Measurements from ENCODE around the gene EPN2. TPM values are rescaled to one million over a fixed set of nuclear protein-coding genes. Genes with fewer than 3 reads are reported as not detected.
"Not testable (repeated sequence)": the region's sequence is repeated elsewhere in the genome, so short reads cannot be mapped to it uniquely, and the experiment has no call there.

EPN2 gene
- total RNA-seq, 1 donor from 2014 or later = 18.3 TPM

DNA sequence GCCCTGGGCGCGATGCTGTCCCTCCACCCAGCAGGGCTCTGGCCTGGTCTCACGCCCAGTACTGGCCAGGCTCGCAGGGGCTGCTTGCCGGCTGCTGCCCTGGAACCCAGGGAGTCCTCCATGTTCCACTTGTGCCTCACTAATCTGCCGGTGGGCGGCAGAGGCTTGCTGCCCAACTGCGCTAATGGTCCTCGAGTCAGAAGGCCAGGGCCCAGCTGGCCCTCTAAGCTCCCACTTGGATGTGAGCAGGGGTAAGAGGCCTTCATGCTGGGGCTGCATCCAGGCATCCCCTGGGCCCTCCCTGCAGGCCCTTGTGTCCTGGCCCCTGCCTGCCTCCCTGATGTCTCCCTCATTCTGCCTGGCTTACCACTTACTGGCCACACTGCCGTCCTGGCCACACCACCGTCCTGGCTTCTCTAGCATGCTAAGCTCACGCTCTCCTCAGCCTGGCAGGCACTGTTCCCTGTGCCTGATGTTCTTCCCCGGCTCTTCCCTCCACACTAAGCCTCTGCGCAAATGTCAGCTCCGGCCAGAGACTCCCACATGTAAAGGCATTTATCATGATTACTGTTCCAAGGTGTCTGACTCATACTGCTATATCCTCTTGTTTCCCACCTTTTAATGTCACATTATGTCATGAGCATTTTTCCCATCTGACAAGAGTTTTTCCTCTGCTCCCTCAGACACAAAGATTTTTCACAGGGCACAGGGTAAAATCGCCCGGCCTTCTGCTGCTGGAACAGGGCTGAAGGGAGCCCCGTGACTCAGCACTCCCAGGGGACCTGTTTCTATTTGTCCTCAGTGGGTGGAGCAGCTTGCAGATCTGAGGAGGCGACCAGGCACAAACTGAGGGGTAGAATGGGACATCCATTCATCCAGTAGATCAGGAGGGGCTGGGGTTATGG lies 109.4 kb downstream of the EPN2 start:
- H3K27me3 ChIP-seq (ENCODE audit: control insufficient read depth in 3 of 3, insufficient read depth in 3 of 3, low read length in 3 of 3) = no peaks in the 10 kb centered on the region
- peak overlapping the region in 2 of 3 donors; percentile 45 to 56 for H3K4me3 ChIP-seq (ENCODE audit: low read length in 3 of 3)
- peak overlapping the region; percentile 60 to 75 (median 65) for H3K9ac ChIP-seq (ENCODE audit: low read depth in 1 of 3, low read length in 3 of 3)
- H3K36me3 ChIP-seq (ENCODE audit: control insufficient read depth in 3 of 3, insufficient read depth in 3 of 3, low read length in 3 of 3) = no peaks in the 10 kb centered on the region
- H3K4me1 ChIP-seq (ENCODE audit: control insufficient read depth in 3 of 3, insufficient read depth in 3 of 3, low read length in 3 of 3) = peaks cover 32 to 46% (median 39%) of the 10 kb centered on the region in 3 donors
- no peaks in the 10 kb centered on the region for H3K9me3 ChIP-seq (ENCODE audit: control insufficient read depth in 3 of 3, low read length in 3 of 3)
- peak overlapping the region; percentile 81 for H3K27ac ChIP-seq (ENCODE audit: low read depth, low read length)

- H3K9me3 ChIP-seq (ENCODE audit: control insufficient read depth in 3 of 3, low read length in 3 of 3) = no peaks in the 10 kb centered on the region
- no peaks in the 10 kb centered on the region for H3K27me3 ChIP-seq (ENCODE audit: control insufficient read depth in 3 of 3, insufficient read depth in 3 of 3, low read length in 3 of 3)
- H3K9ac ChIP-seq (ENCODE audit: low read depth in 1 of 3, low read length in 3 of 3) = peak overlapping the region in 2 of 3 donors; percentile 40 to 60
- peak overlapping the region; percentile 81 for H3K27ac ChIP-seq (ENCODE audit: low read depth, low read length)
- H3K4me3 ChIP-seq (ENCODE audit: low read length in 3 of 3) = peak overlapping the region in 1 of 3 donors; percentile 6
- no peaks in the 10 kb centered on the region for H3K36me3 ChIP-seq (ENCODE audit: control insufficient read depth in 3 of 3, insufficient read depth in 3 of 3, low read length in 3 of 3)
- H3K4me1 ChIP-seq (ENCODE audit: control insufficient read depth in 3 of 3, insufficient read depth in 3 of 3, low read length in 3 of 3) = peaks cover 32 to 38% (median 35%) of the 10 kb centered on the region in 3 donors
Observed at GRCh38 chr17:19347323-19348080, 110.3 kb downstream of the EPN2 start.

DNA sequence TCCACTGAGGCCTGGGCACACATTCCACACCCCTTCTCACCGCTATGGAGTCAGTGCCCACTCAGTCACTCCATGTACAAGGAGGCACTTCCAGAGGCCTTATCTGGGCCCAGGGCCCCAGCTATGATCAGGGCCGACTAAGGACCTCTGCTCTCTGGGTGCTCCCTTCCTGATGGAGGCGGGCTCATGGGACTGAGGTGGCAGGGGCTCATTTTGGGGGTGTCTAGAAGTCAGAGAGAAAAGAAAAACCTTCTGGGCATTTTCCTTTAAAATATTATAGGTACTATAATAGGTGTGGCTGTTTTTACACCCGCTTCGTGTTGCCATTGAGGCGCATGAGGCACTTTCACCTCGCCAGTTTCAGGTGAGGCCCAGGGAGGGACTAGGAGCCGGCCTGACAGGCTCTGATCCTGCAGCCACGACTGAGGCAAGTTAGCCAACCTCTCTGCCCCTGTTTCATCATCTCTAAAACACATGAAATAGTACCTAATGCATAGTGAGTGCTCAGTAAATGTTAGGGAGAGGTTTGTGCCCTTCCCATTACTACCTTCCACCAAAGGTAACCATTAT lies 111.0 kb downstream of the EPN2 start:
- no peaks in the 10 kb centered on the region for H3K36me3 ChIP-seq (ENCODE audit: control insufficient read depth in 3 of 3, insufficient read depth in 3 of 3, low read length in 3 of 3)
- H3K4me1 ChIP-seq (ENCODE audit: control insufficient read depth in 3 of 3, insufficient read depth in 3 of 3, low read length in 3 of 3) = peaks cover 30 to 35% (median 30%) of the 10 kb centered on the region in 3 donors
- H3K9me3 ChIP-seq (ENCODE audit: control insufficient read depth in 3 of 3, low read length in 3 of 3) = no peaks in the 10 kb centered on the region
- peak overlapping the region; percentile 81 for H3K27ac ChIP-seq (ENCODE audit: low read depth, low read length)
- H3K4me3 ChIP-seq (ENCODE audit: low read length in 3 of 3) = no peak overlapping the region
- no peaks in the 10 kb centered on the region for H3K27me3 ChIP-seq (ENCODE audit: control insufficient read depth in 3 of 3, insufficient read depth in 3 of 3, low read length in 3 of 3)
- H3K9ac ChIP-seq (ENCODE audit: low read depth in 1 of 3, low read length in 3 of 3) = peak overlapping the region in 1 of 3 donors; percentile 32

- H3K9ac ChIP-seq (ENCODE audit: low read depth in 1 of 3, low read length in 3 of 3) = no peak overlapping the region
- peaks cover 29 to 33% (median 30%) of the 10 kb centered on the region in 3 donors for H3K4me1 ChIP-seq (ENCODE audit: control insufficient read depth in 3 of 3, insufficient read depth in 3 of 3, low read length in 3 of 3)
- H3K4me3 ChIP-seq (ENCODE audit: low read length in 3 of 3) = no peak overlapping the region
- no peak overlapping the region for H3K27ac ChIP-seq (ENCODE audit: low read depth, low read length)
- no peaks in the 10 kb centered on the region for H3K27me3 ChIP-seq (ENCODE audit: control insufficient read depth in 3 of 3, insufficient read depth in 3 of 3, low read length in 3 of 3)
- H3K36me3 ChIP-seq (ENCODE audit: control insufficient read depth in 3 of 3, insufficient read depth in 3 of 3, low read length in 3 of 3) = no peaks in the 10 kb centered on the region
- H3K9me3 ChIP-seq (ENCODE audit: control insufficient read depth in 3 of 3, low read length in 3 of 3) = no peaks in the 10 kb centered on the region
Observed at GRCh38 chr17:19348806-19349205, 111.6 kb downstream of the EPN2 start.

DNA sequence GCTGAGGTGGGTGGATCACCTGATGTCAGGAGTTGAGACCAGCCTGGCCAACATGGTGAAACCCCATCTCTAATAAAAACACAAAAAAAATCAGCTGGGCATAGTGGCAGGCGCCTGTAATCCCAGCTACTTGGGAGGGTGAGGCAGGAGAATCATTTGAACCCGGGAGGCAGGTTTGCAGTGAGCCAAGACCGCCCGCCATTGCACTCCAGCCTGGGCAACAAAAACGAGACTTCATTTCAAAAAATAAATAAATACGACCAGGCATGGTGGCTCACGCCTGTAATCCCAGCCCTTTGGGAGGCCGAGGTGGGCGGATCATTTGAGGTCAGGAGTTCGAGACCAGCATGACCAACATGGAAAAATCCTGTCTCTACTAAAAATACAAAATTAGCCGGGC lies 116.2 kb downstream of the EPN2 start:
- not testable (repeated sequence) for H3K9me3 ChIP-seq (ENCODE audit: control insufficient read depth in 3 of 3, low read length in 3 of 3); H3K4me1 ChIP-seq (ENCODE audit: control insufficient read depth in 3 of 3, insufficient read depth in 3 of 3, low read length in 3 of 3)

DNA sequence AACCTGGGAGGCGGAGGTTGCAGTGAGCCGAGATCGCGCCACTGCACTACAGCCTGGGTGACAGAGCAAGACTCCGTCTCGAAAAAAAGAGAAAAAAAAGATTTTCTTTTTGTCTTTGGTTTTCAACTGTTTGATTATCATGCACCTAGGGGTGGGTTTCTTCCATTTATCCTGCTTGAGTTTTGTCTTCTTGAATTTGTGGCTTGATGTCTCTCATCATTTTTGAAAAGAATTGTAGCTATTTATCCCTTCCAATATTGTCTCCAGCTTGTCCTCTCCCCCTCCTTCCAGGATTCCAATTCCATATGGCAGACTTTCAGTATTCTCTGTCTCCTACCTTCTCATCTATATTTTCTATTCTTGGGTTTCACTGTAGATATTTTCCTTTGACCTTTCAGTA lies 117.6 kb downstream of the EPN2 start:
- Histone ChIP-seq H3K9ac (ENCODE audit: low read depth in 1 of 3, low read length in 3 of 3) (no peak overlapping the region), H3K9me3 (ENCODE audit: control insufficient read depth in 3 of 3, low read length in 3 of 3) (no peaks in the 10 kb centered on the region), H3K36me3 (ENCODE audit: control insufficient read depth in 3 of 3, insufficient read depth in 3 of 3, low read length in 3 of 3) (peaks cover 0 to 3% (median 3%) of the 10 kb centered on the region in 3 donors), H3K4me1 (ENCODE audit: control insufficient read depth in 3 of 3, insufficient read depth in 3 of 3, low read length in 3 of 3) (no peaks in the 10 kb centered on the region), H3K27me3 (ENCODE audit: control insufficient read depth in 3 of 3, insufficient read depth in 3 of 3, low read length in 3 of 3) (no peaks in the 10 kb centered on the region), H3K4me3 (ENCODE audit: low read length in 3 of 3) (no peak overlapping the region), H3K27ac (ENCODE audit: low read depth, low read length) (no peak overlapping the region)

More for the DNA sequence above, 116.2 kb downstream of the EPN2 start:
- H3K36me3 ChIP-seq (ENCODE audit: control insufficient read depth in 3 of 3, insufficient read depth in 3 of 3, low read length in 3 of 3); H3K27me3 ChIP-seq (ENCODE audit: control insufficient read depth in 3 of 3, insufficient read depth in 3 of 3, low read length in 3 of 3); H3K4me3 ChIP-seq (ENCODE audit: low read length in 3 of 3); H3K27ac ChIP-seq (ENCODE audit: low read depth, low read length); H3K9ac ChIP-seq (ENCODE audit: low read depth in 1 of 3, low read length in 3 of 3): not testable (repeated sequence)

DNA sequence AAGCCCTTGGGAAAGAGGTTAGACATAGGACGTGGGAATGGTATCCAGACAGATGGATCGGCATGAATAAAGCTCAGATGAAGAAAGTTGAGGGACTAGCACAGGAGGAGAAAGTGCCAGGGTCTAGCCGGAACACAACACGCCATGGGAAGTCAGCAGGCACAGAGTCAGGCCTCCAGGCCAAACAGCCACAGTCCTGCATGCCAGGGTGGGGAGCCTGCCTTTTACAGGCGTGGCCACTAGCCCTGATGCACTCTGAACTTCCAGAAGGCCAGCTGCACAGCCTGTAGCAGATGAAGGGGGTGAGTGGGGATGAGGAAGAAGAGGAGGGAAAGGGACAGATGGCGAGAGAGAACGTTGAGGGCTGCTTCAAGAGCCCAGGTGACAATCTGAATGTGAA lies 120.2 kb downstream of the EPN2 start:
- Histone ChIP-seq H3K4me1 (ENCODE audit: control insufficient read depth in 3 of 3, insufficient read depth in 3 of 3, low read length in 3 of 3) (peaks cover 5 to 8% (median 6%) of the 10 kb centered on the region in 3 donors), H3K4me3 (ENCODE audit: low read length in 3 of 3) (no peak overlapping the region), H3K27ac (ENCODE audit: low read depth, low read length) (no peak overlapping the region), H3K36me3 (ENCODE audit: control insufficient read depth in 3 of 3, insufficient read depth in 3 of 3, low read length in 3 of 3) (peaks cover 0 to 3% (median 3%) of the 10 kb centered on the region in 3 donors), H3K27me3 (ENCODE audit: control insufficient read depth in 3 of 3, insufficient read depth in 3 of 3, low read length in 3 of 3) (no peaks in the 10 kb centered on the region), H3K9ac (ENCODE audit: low read depth in 1 of 3, low read length in 3 of 3) (no peak overlapping the region), H3K9me3 (ENCODE audit: control insufficient read depth in 3 of 3, low read length in 3 of 3) (no peaks in the 10 kb centered on the region)

- H3K27me3 ChIP-seq (ENCODE audit: control insufficient read depth in 3 of 3, insufficient read depth in 3 of 3, low read length in 3 of 3) = no peaks in the 10 kb centered on the region
- peaks cover 5 to 8% (median 6%) of the 10 kb centered on the region in 3 donors for H3K4me1 ChIP-seq (ENCODE audit: control insufficient read depth in 3 of 3, insufficient read depth in 3 of 3, low read length in 3 of 3)
- H3K36me3 ChIP-seq (ENCODE audit: control insufficient read depth in 3 of 3, insufficient read depth in 3 of 3, low read length in 3 of 3) = peaks cover 0 to 3% (median 3%) of the 10 kb centered on the region in 3 donors
- H3K4me3 ChIP-seq (ENCODE audit: low read length in 3 of 3) = no peak overlapping the region
- no peaks in the 10 kb centered on the region for H3K9me3 ChIP-seq (ENCODE audit: control insufficient read depth in 3 of 3, low read length in 3 of 3)
- no peak overlapping the region for H3K27ac ChIP-seq (ENCODE audit: low read depth, low read length)
- no peak overlapping the region for H3K9ac ChIP-seq (ENCODE audit: low read depth in 1 of 3, low read length in 3 of 3)
Observed at GRCh38 chr17:19357761-19358160, 120.6 kb downstream of the EPN2 start.

DNA sequence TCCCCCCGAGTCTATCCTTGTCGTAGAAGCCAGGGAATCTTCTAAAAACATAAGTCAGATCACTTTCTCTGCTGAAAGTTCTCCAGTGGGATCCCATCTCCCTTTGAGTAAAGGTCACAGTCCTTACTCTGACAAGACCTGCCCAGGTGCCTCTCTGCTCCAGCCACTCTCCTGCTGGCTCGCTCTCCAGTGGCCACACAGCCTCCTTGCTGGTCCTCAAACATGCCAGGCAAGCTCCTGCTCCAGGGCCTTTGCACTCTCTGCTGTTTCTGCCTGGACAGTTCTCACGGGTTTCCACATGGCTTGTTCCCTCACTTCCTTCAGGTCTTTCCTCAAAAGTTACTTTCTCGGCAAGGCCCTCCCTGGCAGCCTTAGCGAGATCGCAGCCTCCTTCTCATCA lies 122.0 kb downstream of the EPN2 start:
- Histone ChIP-seq H3K27ac (ENCODE audit: low read depth, low read length) (no peak overlapping the region), H3K36me3 (ENCODE audit: control insufficient read depth in 3 of 3, insufficient read depth in 3 of 3, low read length in 3 of 3) (peaks cover 0 to 3% (median 3%) of the 10 kb centered on the region in 3 donors), H3K9me3 (ENCODE audit: control insufficient read depth in 3 of 3, low read length in 3 of 3) (no peaks in the 10 kb centered on the region), H3K4me1 (ENCODE audit: control insufficient read depth in 3 of 3, insufficient read depth in 3 of 3, low read length in 3 of 3) (peaks cover 9 to 14% (median 10%) of the 10 kb centered on the region in 3 donors), H3K4me3 (ENCODE audit: low read length in 3 of 3) (no peak overlapping the region), H3K9ac (ENCODE audit: low read depth in 1 of 3, low read length in 3 of 3) (no peak overlapping the region), H3K27me3 (ENCODE audit: control insufficient read depth in 3 of 3, insufficient read depth in 3 of 3, low read length in 3 of 3) (no peaks in the 10 kb centered on the region)

Data from skeletal muscle tissue (tissue), 4 donors.